HFF-Myc (cell line): ENCODE measurements around the gene CLRN2.

Experiments used
- DNase-seq: peaks from one replicate; pipeline ENCODE4 v3.0.0-alpha.2; 2011; ENCODE audit warnings: low read depth; ENCODE audit errors: extremely low read depth
- H3K4me3 ChIP-seq: replicated peaks from 2 replicates; pipeline ENCODE4 v1.5.1; 2011; ENCODE audit warnings: low read depth, mild to moderate bottlenecking, control low read depth, low read length
- CTCF ChIP-seq: IDR thresholded peaks from 2 replicates; pipeline ENCODE4 v1.5.1; 2012; ENCODE audit warnings: mild to moderate bottlenecking, low read depth, low read length, control low read depth; ENCODE audit errors: missing control alignments

Gene CLRN2

GRCh38 chr4:17514865-17515264 is at the start of gene CLRN2:
Gene CLRN2 (plus strand): TSS chr4:17515165. CDS start chr4:17515267, 102 bp downstream.
- no peak for TF ChIP-seq CTCF

GRCh38 chr4:17468619-17469221 is 46.2 kb upstream of the CLRN2 start:
- peak; percentile 43 for TF ChIP-seq CTCF
- no peak overlapping the region for H3K4me3 ChIP-seq
- DNase-seq = peak; percentile 24

More at GRCh38 chr4:17514865-17515264, at the start of gene CLRN2:
- no peak for DNase-seq
- H3K4me3 ChIP-seq = no peak within 1 kb of the TSS

GRCh38 chr4:17469931-17470674 is 44.9 kb upstream of the CLRN2 start:
- TF ChIP-seq CTCF = no peak
- DNase-seq = no peak
- no peak overlapping the region for H3K4me3 ChIP-seq

- DNase-seq = no peak
- no peak for TF ChIP-seq CTCF
- no peak overlapping the region for H3K4me3 ChIP-seq
Measured at GRCh38 chr4:17475481-17475880, 39.5 kb upstream of the CLRN2 start.

- no peak for TF ChIP-seq CTCF
- no peak overlapping the region for H3K4me3 ChIP-seq
- DNase-seq = no peak
Measured at GRCh38 chr4:17476853-17477252, 38.1 kb upstream of the CLRN2 start.

GRCh38 chr4:17477774-17478472 is 37.0 kb upstream of the CLRN2 start:
- TF ChIP-seq CTCF = no peak
- H3K4me3 ChIP-seq = no peak overlapping the region
- no peak for DNase-seq
